Measurements from ENCODE around the gene FHOD3.

Gene FHOD3

GRCh38 chr18:36608107-36608506 lies 310.6 kb downstream of the FHOD3 start:
- no peak for DNase-seq

DNA sequence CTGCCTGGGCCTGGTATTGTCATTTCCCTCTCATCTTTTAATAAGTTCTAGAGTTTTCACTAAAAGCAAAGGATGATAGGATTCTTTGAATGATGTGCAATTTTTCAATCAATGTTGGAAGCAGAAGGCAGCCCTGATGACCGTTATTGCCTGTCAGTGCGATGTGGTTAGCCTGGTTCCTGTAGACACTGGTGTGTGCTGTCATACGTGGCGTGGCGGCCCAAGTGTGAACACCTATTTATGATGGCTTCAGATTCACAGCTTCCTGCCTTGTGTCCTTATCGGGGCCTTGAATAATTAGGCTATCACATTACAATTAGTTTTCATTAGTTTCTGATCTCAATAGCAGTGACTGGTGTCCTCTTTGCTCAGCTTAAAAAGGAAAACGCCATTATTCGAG lies 312.7 kb downstream of the FHOD3 start:
- no peak for DNase-seq

DNA sequence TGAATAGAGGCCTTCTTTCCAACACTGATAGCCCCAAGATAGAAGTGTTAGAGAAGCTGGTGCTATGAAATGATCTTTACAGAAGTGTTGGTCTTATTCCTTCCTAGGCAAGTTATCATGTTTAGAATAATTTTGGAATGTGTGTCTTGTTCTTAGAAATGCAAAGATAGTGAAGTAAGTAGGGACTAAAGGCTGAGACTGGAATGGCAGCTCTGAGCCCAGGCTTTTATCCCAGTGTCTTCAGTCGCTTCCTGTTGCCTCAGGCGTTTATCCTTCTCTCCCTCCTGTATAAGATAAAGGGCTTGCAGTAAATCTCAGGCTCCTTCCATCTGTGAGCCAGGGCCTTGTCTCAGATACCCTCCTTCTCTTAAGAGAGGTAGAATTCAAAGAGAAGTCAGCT lies 313.1 kb downstream of the FHOD3 start:
- no peak for DNase-seq

DNA sequence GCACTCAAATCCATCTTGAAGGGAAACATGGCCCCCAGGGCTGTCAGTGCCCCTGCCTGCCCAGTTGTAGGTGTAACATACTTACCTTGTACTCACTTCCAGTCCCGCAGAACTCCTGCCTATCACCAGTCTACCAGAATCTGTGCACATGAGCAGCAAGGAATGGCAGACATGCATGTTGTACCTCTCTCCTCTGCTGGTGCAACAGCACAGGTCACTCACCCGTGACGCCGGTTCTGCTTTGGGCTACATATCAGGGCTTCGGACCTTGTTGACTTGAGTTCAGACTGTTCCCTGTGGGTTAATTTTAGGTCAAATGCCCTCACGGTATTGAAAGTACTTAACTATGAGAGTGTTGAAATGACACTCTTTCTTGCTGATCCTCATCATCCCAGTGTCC lies 315.6 kb downstream of the FHOD3 start:
- no peak for DNase-seq

DNA sequence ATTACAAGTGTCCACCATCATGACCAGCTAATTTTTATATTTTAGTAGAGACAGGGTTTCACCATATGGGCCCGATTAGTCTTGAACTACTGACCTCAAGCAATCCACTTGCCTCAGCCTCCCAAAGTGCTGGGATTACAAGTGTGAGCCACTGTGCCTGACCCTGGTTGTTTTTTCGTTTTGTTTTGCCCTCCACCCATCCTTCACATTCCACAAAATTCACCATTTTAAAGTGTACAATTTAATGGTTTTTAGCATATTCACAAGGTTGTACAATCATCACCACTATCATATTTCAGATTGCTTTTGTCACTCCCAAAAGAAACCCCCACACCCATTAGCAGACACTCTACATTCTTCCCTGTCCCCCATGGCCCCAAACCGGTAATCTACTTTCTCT lies 316.3 kb downstream of the FHOD3 start:
- DNase-seq: no peak

- no peak for DNase-seq
These were observed 323.3 kb downstream of the FHOD3 start for GRCh38 chr18:36620788-36621187.

GRCh38 chr18:36622610-36623009 lies 325.1 kb downstream of the FHOD3 start:
- no peak for DNase-seq

DNA sequence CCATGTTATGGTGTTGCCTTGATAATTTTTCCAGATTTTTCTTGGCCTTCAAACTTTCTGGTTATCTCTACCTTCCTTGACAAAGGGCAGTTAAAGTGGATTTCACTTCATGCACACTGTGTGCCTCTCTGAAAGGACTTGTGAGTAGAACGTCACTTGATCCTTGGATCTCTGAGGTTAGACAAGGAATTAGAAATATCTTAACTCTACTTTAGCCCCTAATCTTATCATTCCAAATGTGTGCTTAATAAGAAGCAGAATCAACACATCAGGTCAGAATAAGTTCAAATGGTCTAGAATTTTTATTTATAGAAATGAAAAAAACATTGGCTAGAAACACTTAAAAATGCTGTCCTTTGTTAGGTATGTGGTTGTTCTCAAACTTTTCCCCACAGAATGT lies 325.6 kb downstream of the FHOD3 start:
- DNase-seq: no peak

- DNase-seq: no peak
These were observed 326.2 kb downstream of the FHOD3 start for GRCh38 chr18:36623681-36624190.

GRCh38 chr18:36624451-36625167 lies 327.1 kb downstream of the FHOD3 start:
- no peak for DNase-seq

- DNase-seq: no peak
These were observed 327.9 kb downstream of the FHOD3 start for GRCh38 chr18:36625386-36625785.

DNA sequence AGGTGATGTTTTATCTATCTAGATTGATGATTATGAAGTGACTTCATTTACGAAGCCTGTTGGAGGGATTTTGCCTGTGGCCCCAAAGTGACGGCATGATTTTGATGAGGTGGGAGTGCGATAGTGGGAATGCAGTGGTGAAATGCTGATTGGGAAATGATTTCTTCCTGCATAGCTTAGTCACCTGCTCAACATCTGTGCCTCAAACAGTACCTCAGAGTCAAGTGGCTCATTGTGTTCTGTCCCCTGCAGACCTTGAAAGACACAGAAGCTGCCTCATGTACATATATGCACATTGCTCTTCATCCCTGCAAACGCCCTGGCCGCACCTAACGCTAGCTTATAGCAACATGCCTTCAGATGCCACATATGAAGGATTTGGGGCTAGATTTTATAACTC lies 330.1 kb downstream of the FHOD3 start:
- DNase-seq: no peak

- DNase-seq: no peak
These were observed 331.1 kb downstream of the FHOD3 start for GRCh38 chr18:36628435-36629137.

DNA sequence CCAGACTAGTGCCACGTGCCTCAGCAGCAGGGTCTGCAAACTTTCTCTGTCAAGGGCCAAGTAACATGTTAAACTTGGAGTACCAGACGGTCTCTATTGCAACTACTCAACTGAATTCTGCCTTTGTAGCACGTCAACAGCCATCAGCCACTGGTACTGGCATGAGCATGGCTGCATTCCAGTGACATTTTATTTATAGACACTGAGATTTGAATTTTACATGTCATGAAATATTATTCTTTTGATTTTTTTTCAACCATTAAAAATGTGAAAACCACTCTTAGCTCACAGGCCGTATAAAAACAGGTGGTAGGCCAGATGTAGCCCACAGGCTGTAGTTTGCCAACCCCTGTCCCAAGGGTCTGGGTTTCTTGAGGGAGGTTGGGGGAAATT lies 331.6 kb downstream of the FHOD3 start:
- no peak for DNase-seq

DNA sequence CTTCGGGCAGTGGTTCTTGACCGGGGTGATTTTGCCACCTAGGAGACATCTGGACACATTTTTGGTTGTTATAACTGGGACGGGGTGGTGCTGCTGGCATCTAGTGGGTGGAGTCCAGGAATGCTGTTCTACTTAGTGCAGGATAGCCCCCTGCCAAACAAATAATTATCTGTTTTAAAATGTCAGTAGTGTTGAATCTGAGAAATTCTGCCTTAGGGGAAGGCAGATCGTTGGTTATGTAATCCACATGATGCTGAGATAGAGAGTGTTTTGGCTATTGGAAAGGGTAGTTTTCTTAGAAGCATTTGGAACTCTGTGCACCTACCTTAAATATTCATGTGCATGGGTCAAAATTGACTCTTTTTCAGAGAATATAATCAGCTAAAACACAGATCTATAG lies 332.3 kb downstream of the FHOD3 start:
- no peak for DNase-seq

GRCh38 chr18:36630917-36631316 lies 333.4 kb downstream of the FHOD3 start:
- DNase-seq: no peak

GRCh38 chr18:36633961-36634412 lies 336.5 kb downstream of the FHOD3 start:
- no peak for DNase-seq

GRCh38 chr18:36634573-36635216 lies 337.2 kb downstream of the FHOD3 start:
- no peak for DNase-seq

DNA sequence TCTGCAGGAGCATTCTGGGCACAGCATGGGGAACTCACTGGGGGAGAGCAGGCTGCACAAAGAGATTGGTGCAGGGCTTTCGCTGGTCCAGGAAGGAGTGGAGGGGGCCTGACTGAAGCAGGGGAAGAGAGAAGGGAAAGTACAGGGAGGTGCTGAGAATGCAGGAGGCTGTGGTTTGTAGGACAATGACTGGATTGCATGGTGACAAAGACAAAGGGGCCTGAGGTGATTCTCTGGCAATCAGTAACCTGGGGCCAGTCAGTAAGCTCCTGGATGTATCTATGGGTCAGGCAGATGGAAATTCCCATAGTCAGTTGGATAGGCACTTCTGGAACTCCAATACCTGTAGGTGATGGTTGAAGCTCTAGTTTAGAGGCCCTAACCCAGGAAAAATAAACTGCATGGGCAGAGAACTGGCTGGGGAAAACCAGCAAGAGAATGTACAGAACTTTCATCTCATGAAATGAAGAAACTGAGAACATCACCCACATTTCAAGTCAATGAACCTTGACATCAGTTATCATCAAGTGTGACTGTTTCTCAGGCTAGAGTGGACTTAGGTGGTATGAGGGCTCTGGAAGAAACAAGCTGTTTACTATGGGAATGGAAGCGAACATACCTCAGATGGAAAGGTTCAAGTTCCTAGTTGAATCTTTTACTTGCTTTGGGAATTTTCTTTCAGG lies 338.0 kb downstream of the FHOD3 start:
- DNase-seq: no peak

DNA sequence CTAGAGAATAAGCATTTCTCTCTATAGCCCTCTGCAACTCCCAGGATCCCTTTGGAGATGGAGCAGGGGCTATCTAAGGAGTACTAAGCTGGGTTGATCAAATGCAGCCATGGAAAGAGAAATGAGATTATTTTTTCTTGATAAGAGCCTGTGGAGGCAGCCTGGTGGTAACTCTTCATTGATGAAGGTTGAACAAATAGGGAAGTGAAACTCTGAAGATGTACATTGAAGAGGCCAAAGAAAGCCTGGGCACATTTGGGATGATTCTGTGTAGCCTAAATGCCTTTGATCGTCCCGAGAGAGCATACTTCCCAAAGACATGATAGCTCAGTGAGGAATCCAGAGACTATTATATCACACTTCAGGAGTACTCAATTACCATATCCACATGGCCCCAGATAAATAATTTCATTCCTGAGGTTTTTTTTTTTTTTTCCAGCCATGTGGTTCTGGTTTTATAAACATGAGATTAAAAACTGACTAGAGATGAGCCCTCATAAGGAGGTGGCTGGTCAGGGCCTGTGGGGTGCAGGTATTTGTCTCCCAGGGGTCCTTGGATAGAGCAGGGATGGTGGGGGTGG lies 338.8 kb downstream of the FHOD3 start:
- no peak for DNase-seq

- DNase-seq: no peak
These were observed 340.7 kb downstream of the FHOD3 start for GRCh38 chr18:36638224-36638623.

GRCh38 chr18:36640021-36640952 lies 342.8 kb downstream of the FHOD3 start:
- DNase-seq: no peak
